Measurements from ENCODE around the gene PPP3R1.

The PPP3R1 gene

GRCh38 chr2:68234405-68234804, 17.9 kb downstream of the PPP3R1 start:
- DNase-seq (ENCODE audit: low spot score) = no peak

- DNase-seq (ENCODE audit: low spot score) = no peak
Measured at GRCh38 chr2:68231061-68231372, 21.3 kb downstream of the PPP3R1 start.

DNA sequence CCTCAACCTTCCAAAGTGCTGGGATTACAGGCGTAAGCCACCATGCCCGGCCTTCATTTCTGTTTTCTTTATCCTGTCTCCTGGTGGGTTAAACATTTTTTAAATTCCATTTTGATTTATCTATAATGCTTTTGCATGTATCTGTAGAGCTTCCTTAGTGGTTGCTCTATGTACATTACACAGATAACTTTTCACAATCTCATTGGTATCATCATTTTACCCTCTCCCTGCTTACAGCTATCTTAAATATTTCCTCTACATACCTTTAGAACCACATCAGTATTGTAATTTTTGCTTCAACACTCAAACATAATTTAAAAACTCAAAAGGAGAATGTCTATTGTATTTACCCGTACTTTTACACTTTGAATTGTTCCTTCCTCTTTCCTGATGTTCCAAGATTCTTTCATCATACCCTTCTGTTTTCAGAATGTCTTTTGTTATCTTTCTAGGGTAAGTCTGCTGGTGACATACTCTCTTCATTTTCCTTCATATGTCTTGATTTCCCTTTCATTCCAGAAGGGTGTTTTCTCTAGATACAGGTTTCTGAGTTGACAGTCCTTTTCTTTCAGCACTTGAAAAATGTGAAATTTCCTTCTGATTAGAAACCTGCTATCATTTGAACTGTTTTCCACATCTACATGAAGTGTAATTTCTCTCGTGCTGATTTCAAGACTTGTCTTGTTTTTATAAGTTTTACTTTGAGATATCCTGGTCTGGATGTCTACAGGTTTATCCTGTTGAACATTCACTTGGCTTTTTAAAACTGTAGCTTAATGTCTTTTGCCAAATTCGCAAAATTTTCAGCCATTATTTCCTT, 21.9 kb downstream of the PPP3R1 start:
- no peak for DNase-seq (ENCODE audit: low spot score)

GRCh38 chr2:68226794-68227193, 25.5 kb downstream of the PPP3R1 start:
- DNase-seq (ENCODE audit: low spot score) = no peak

DNA sequence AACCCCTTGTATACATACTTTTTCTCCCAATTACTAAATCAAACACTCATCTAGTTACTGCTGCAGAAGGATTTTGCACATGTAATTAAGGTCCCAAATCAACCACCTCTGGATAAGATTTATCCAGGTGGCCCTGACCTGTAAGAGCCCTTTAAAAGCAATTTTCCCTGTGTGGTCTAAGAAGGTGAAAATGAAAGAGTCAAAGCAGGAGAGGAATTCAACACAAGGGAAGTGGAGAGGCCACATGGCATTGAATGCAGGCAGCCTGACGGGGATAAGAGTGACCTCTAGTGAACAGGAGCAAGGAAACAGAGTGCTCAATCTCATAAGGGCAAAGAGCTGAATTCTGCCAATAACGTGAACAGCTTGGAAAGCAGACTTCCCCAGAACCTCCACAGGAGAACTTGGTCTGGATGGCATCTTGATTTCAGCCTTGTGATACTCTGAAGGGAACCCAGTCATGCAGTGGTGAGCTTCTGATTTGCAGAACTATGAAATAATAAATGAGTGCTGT, 27.2 kb downstream of the PPP3R1 start:
- peak; percentile 72 for DNase-seq (ENCODE audit: low spot score)

DNA sequence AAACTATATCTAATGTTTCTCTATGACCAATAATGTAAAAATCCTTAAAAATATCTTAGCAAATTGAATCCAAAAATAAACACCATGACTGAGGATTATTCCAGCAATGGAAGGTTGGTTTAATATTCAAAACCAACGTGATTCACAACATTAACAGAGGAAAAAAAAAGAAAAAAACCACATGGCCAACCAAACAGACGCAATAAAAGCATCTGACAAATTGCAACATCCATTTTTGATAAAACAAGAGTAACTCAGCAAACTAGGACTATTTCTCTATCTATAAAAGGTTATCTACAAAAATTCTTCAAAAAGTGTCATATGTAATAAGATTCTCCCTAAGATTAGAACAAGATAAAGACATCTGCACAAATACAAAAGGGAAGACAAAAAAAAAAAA, 28.9 kb downstream of the PPP3R1 start:
- no peak for DNase-seq (ENCODE audit: low spot score)

- DNase-seq (ENCODE audit: low spot score) = peak; percentile 94
Measured at GRCh38 chr2:68222287-68222686, 30.0 kb downstream of the PPP3R1 start.

DNA sequence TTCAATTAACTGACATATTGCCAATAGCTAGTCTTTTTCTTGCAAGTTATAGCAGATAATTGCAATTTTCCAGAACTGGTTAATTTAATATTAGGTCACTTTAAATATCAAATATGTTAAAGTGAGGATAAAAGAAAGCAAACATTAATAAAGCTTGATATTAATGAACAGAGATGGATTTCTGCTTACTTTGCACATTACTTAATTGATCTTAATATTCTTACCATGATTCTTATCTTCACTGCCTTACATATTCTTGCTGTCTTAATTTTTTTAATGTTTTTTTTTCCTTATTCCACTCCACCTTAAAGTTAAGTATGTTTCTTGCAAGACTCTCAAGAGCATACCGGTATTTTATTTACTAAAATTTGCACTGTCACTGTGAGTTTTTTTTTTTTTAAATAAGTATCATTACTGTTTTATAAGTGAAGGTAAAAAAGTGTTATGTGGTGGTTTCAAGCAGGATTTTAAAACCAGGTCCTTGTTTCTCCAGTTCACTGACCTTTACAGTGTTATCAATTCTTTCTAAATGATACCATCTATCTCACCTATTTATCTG, 33.9 kb downstream of the PPP3R1 start:
- DNase-seq (ENCODE audit: low spot score) = no peak

- DNase-seq (ENCODE audit: low spot score) = no peak
Measured at GRCh38 chr2:68217729-68218128, 34.6 kb downstream of the PPP3R1 start.

DNA sequence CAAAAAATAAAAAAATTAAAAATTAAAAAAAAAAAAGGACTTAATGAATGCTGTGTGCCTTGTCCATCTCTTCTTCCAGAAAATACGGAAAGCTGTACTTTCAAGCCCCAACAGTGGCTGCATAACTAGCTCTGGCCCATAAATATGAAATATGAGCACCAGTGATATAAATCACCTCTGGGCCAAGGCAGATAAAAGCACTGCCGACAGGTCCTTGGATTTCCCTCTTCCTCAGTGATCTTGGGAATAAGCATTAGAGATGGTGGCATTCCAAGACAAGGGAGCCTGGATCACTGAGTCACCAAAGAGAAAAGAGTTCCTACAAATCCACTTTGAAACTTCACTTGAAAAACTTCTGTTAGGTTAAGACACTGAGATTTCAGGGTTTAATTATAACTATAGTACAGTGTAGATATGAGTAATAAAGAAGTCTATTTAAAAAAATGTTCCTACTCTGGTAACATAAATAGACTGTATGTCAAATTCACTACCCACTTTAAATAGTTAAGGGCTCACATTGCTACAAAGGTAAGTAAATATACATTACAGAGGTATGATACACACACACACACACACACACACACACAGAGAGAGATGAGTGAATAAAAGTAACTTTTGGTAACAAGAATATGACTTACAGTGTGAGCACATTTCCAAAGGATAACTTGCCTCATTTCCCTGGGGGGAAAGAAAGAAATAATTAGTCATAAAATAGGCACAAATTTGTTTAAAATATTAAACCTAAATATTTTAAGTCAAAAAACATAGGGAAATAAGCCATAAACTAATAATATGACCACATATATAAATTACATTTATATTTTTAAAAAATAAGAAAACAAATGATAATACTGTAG, 35.6 kb downstream of the PPP3R1 start:
- DNase-seq (ENCODE audit: low spot score) = peak; percentile 60

GRCh38 chr2:68214381-68214780, 38.0 kb downstream of the PPP3R1 start:
- DNase-seq (ENCODE audit: low spot score) = no peak

DNA sequence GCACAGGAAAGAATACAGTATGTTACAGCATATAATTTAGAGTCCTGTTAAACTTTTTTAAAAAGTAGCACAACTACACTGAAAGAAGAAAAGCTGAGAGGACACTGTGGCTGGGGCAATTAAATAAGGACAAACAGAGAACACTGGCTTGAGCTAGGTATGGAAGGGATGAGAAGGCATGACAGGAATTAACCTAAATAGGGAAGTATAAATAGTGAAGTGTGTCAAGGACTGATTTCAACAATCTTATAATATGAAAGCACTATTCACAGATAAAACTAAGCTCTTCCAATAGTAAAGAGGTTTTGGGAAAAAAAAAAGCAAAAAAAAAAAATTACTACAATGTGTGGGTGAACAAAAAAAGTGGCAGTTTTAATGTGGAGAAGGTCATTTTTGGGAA, 45.5 kb downstream of the PPP3R1 start:
- no peak for DNase-seq (ENCODE audit: low spot score)

DNA sequence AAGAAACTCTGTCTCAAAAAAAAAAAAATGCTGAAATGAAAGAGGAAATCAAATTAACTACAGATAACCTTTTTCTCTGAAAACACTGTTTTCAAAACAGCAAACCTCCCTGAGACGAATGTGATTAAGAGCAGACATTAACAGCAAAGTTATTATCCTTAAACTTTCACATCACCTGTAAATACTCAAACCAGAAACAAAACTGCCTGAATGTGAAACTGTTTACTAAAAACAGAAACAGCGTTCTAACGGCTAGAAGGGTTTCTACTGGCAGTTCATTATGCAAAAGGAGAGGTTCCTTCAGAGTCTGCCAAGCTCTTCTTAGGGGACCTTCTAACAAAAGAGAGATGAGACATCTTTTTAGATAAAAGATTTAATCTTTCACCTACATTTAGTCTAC, 48.7 kb downstream of the PPP3R1 start:
- DNase-seq (ENCODE audit: low spot score) = no peak

- DNase-seq (ENCODE audit: low spot score) = no peak
Measured at GRCh38 chr2:68200157-68200787, 52.1 kb downstream of the PPP3R1 start.

- DNase-seq (ENCODE audit: low spot score) = peak; percentile 41
Measured at GRCh38 chr2:68196120-68196716, 56.1 kb downstream of the PPP3R1 start.

- no peak for DNase-seq (ENCODE audit: low spot score)
Measured at GRCh38 chr2:68195096-68195495, 57.2 kb downstream of the PPP3R1 start.

DNA sequence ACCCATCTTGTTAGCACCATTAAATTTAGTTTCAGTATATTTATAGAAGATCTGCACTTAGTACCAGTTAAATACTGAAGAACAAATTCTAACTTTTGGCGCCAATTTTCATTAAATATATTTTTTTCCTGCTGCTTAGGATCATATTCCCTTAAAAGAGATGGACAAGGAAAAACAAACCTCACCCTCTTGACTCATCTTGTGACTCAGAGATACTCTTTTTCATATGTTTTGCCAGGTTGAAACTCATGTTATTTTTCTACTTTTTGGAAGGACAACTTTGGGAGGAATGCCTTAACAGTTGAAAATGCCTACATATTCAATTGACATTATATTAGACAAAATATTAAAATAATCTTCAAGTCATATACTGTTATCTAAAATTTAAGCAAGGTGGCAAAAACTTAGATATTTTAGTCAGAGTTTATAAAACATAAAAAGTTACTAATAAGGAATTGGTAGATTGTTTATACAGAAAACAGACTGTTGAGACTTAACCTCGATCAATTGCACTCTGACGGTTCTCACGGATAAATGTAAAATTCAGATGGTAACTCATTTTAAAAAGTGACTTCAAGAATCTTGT, 58.5 kb downstream of the PPP3R1 start:
- no peak for DNase-seq (ENCODE audit: low spot score)

GRCh38 chr2:68193144-68193543, 59.2 kb downstream of the PPP3R1 start:
- no peak for DNase-seq (ENCODE audit: low spot score)

- no peak for DNase-seq (ENCODE audit: low spot score)
Measured at GRCh38 chr2:68190991-68191731, 61.2 kb downstream of the PPP3R1 start.

DNA sequence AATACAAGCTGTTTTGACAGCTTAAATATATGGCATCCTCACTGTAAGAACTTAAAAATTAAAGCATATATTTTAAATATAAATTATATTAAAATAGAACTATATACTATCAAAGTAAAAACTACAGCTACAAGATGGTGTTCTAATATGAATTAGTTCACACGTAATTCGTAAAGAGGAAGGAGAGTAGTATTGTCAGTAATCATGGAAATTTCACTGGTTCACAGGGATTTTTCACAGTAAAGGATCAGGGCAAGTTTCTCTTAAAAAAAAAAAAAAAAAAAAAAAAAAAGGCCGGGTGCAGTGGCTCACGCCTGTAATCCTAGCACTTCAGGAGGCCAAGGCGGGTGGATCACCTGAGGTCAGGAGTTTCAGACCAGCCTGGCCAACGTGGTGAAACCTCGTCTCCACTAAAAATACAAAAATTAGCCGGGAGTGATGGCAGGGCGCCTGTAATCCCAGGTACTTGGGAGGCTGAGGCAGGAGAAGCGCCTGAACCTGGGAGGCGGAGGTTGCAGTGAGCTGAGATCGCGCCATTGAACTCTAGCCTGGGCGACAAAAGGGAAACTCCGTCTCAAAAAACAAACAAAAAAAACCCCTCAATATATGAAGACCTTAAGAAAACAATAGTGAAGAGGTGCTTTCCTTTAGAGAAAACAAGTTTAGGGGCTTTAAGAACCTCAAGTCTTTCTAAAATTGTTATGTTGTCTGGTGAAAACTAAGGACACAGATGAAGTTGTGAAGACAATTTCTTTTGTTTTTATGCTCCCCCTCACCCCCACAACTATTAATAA, 62.1 kb downstream of the PPP3R1 start:
- DNase-seq (ENCODE audit: low spot score) = no peak

All from SK-N-DZ (cell line).